GM19372 (cell line): ENCODE results near the gene SAP30L.

Experiments
- ATAC-seq: cut with Tn5 transposase; IDR thresholded peaks from one replicate; pipeline ENCODE4 v1.9.1; 2021; ENCODE audit warnings: mild to moderate bottlenecking, low read depth, moderate library complexity; ENCODE audit not compliant: unreplicated experiment

SAP30L gene

DNA sequence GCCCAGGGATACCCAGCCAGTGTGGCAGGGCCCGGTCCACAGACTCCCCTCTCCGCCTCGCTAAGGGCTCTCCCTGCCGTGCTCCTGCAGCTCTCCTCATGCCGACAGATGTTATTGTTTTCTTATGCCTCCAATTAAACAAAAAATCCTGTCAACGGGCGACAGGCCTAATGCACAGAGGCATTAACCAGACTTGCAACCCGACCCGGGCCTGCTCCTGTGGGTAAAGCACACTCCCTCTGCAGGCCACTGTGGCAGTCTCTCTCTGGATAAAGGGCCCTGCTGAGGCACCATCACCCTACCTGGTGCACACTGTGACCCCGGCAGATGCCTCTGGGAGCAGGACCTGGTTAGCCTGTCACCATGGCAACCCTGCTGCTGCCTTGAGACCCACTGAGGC is 59.8 kb downstream of the SAP30L start:
- ATAC-seq, result no peak

DNA sequence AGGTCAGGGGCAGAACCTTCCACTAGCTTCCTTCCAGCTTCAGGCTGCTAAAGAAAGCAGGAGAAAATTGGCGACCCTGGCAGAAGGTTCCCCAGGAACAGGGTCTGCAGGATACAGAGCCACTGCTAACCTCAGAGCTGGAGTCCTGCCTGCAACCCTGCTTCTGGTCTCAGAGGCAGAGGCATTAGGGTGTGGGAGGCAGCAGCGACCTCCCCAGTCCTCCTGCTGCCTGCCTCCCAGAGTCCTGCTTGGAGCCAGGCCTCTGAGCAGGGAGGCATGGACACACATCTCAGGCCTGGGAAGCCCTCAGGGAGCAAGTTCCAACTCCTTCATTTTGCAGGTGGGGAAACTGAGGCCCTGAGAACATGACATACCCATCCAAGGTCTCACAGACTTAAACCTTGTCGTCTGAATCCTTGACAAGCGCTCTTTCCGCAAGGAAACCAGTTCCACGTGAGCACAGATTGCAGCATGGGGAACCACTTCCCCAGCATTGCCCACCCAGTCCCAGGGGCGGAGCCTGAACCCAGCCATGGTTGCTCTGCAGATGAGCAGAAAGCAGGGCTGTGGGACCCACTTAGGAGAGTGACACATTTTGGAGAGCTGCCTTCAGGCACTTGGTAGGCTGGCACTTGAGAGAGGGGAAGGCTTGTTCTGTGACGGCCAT is 60.4 kb downstream of the SAP30L start:
- no peak for ATAC-seq

DNA sequence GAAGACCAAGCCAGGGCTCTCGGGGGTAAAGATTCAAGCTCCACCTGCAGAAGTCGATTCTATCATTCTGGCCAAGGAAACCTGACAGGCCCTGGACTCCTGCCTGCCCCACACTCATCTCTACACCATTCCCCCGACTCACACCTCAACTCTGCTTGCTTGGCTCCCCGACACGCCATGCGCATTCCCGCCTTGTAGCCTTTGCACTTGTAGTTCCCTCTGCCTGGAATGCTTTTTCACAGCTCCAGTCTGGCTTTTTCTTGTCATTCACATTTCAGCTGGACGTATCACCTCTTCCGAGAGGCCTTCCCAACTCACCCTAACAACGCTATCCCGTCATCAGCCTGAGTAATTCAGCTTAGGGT is 60.9 kb downstream of the SAP30L start:
- no peak for ATAC-seq

DNA sequence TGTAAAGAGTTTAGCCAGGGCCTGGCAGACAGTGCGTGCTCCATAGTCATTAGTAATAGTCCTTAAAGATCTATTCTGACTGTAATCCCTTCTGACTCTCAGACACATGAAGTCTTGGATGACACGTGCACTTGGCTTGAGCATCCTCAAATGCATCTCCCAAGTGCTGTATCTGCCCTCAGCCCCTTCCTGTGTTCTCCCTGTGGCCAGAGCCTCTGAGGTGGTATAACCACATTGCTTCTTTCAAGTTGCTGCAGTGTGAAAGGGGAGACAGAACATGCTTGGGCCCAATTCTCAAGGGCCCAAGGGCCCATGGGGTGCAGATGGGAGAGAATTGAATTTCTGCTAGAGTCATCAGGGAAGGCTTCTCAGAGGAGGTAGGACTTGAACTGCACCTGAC is 62.3 kb downstream of the SAP30L start:
- ATAC-seq, result no peak

DNA sequence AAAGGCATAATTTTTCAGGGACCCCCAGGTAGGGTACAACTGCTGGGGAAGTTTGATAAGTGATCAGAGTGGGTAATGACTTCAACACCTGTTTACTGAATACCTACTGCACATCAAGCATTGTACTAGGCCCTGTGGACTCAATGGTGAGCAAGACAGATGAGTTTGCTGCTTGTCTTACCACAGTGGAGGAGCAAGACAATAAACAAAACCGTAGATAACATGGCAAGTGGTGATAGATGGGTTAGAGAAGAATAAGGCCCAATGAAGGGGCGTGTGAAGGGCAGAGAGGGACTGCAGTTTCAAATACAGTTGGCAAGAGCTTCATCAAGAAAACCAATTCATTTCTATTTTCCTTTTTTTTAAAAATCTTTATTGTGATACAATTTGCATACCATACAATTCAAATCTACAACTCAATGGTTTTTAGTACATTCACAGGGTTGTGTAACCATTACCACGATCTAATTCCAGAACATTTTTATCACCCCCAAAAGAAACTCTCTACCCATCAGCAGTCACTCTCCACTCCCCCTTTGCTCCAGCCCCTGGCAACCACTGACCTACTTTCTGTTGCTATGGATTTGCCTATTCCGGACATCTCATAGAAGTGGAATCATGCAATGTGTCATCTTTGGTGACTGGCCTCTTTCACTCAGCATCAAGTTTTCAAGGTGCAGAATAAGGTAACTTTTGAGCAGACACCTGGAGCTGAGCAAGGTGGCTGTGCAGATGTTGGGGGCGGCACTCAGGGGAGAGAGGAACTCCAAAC is 64.2 kb downstream of the SAP30L start:
- no peak for ATAC-seq
